Hematopoietic multipotent progenitor cell treated with erythropoietin and hydrocortisone succinate and interleukin-3 and kit ligand, for 6 days (in vitro differentiated cells): ENCODE measurements around the gene HDAC9.

Experiments used
- DNase-seq: peaks from one replicate; pipeline ENCODE4 v3.0.0-alpha.2; 2015

The HDAC9 gene

GRCh38 chr7:18798088-18798906, 302.7 kb downstream of the HDAC9 start:
- no peak for DNase-seq

DNA sequence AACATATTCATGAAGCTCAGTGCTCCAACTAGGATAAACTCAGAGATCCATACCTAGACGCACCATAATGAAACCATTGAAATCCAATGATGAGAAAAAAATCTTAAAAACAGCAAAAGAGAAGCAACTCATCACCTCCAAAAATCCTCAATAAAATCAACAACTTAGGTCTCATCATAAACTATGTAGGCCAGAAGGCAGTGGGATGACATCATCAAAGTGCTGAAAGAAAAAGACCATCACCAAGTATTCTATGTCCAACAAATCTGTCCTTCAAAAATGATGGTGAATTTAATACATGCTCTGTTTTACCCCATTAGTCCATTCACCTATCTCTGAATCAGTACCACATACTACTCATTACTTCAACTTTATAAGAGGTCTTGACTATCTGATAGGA, 304.4 kb downstream of the HDAC9 start:
- DNase-seq, result no peak

GRCh38 chr7:18803923-18804322, 308.4 kb downstream of the HDAC9 start:
- no peak for DNase-seq

GRCh38 chr7:18806177-18806576, 310.6 kb downstream of the HDAC9 start:
- DNase-seq, result no peak

DNA sequence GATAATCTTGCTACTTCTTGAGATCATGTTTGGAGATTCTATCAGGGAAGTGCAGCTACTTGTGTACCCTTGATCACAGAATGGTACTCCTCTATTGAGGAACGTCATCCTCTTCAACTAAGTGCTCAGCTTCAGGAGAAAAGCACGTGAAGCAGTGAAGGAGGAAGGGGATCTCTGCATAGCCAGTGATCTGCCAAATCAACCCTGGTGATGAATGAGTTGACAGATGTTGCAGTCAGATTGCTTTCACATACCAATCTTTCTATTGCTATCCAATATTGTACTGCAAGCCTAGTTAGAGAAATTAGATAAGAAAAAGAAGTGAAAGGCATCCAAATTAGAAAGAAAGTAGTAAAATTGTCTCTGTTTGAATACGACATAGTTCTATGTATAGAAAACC, 312.5 kb downstream of the HDAC9 start:
- no peak for DNase-seq

DNA sequence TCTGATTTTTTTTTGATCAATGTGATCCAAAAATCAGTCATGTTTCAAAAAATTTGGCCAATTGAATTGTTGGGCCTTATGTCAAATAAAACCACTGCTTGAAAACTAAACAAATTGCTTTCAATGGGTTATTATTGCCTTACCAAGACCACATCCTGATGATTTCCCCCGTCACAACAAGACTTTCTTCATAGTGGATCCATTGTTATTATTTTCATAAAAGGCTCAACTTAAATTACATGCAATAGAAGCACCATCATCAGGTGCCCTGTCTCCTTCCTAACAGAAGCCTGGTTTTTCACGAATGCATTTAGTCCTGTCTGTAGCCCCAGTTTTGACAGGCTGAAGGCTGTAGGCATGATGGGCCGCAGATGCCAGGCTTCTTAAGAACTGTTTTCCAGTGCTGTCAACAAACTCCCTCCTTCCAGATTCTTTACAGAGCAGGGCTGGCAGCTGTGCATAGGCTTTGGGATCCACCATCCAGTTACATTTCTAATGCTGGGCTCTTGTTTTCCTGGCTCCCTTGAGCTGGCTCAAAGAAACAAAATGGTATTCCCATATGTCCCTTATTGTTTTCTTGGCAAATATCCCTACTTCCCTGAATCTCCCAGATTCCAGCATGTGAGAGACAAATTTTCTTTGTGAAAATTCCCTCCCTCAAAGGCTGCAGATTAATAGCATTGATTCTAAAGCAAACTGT, 319.9 kb downstream of the HDAC9 start:
- DNase-seq, result no peak

DNA sequence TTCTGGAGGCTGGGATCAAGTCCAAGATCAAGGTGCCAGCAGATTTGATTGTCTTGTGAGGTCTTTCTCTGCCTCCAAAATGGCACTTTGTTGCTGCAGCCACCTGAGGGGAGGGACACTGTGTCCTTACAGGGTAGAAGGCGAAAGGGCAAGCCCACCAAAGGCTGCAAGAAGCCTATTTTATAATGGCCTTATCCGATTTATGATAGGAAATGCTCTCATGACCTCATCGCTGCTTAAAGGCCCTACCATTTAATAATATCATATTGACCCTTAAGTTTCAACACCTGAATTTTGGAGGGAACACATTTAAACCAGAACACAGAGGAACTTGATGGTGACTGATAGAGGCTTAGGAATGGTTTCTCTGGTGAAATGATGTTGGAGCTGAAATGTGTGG, 325.4 kb downstream of the HDAC9 start:
- no peak for DNase-seq

DNA sequence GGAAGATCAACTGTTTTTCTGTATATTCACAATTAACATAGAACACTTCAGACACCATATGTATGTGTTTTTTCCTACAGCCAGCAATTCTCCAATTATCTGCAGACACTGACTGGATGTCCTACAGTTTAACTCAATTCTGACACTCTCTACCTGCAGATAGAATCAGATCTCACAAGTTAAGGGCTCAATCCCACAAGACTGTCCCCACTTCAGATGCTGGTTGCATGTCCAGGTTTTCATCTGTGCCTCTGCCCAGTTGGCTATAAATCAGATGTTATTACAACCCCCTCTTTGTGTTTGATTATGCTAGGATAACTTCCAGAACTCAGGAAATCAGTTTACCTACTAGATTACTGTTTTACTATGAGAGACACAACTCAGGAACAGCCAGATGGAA, 326.0 kb downstream of the HDAC9 start:
- no peak for DNase-seq

- DNase-seq, result no peak
Measured at GRCh38 chr7:18824157-18824556, 328.6 kb downstream of the HDAC9 start.

DNA sequence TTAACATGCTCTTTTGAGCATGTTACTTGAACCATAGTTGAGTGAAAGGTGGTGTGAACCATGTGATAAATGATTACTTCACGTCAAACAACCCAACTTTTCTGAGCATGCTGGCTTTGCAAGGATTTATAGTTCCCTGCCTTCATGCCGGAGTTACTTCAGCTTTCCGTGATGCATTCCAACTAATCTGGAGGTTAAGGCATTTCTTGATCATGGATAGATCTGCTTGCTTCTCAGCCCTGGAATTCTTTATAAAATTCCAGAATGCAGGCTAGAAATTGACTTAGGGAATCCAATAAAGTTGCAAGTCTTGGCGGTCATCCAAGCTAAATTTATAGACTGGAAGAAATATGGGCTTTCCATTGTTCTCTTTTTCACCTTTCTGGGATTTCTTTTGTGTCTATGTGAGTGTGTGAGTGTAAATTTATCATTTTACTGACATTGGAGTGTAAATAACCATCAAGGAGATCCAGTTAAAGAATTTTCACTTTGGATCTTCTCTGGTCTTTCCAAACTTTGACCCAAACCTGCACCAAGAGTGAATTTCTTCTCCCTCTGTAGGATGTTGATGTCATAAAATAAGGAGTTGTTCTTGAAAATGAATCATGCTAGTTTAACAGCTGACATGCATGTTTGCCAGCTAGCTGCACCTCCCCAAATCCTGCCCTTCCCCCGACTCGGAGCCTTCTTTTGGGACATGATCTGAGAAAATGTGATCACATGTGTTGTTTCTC, 332.9 kb downstream of the HDAC9 start:
- DNase-seq, result no peak

DNA sequence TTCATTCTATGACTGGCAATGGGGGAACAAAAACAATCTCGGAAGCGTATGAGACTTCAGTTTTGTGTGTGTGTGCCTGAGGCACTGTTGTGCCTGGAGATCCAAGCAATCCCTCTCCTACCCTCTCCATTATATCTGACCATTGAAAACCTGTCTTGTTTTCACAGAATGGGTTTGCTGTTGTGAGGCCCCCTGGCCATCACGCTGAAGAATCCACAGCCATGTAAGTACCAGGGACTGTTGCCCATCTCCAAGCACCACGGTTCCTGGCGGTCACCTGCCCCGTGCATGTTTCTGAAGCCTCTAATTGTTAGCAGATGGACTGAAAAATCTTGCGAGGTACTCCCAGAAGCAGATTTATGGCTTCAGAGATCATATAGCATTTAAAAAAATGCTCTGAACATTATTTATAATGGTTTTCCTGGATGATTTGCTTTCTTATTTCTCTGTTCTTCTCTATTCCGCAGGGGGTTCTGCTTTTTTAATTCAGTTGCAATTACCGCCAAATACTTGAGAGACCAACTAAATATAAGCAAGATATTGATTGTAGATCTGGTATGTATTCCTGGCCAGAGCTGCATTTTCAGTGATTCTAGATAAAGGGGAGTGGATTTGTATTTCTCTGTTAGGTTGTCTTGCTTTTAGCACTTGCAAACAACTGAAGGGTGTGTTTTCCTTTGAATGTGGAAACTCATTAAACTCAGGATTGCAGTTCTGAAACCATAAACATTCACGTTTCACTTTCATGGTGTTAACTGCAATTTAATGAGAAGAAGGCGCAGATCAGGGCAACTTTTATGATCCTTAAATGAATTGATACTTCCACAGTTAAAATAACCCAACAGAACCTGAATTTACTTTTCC, 333.7 kb downstream of the HDAC9 start:
- no peak for DNase-seq

DNA sequence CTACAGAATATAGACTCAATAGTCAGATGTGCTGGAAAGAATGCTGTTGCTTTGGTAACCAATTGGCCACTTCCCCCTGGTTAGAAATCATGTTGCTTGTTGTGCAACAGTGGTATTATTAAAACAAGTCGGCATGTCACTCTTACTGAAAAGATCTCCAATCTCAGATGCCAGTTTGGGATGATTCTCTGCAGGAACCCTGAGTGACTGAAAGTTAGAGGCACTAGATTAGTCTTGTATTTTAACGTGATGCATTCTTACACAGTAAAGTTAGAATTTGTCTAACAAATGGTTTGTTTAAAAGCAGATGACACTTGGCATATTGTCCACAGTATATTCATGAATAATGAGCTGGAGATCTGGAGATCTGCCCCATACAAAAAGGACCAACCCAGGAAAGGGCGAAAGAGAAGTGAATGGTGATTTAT, 334.3 kb downstream of the HDAC9 start:
- DNase-seq, result no peak

GRCh38 chr7:18831419-18831818, 335.9 kb downstream of the HDAC9 start:
- DNase-seq, result no peak

DNA sequence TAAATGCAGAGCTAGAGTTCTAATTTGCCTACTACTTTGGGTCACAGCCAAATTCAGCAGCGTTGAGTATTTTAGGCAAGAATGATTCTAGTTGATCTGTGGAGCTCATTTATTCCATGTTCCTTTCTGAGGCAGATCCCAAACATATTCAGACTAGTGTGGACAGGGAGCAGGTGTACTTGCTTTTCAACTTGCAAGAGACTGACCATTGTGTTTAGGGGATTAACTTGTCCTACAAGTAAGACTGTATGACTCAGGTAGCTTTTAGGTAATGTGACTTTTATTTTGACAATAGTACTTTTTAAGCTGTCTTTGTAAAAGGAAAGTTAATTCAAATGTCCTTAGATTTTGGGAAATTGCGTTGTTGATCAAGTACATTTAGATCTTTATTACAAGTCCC, 336.4 kb downstream of the HDAC9 start:
- no peak for DNase-seq

DNA sequence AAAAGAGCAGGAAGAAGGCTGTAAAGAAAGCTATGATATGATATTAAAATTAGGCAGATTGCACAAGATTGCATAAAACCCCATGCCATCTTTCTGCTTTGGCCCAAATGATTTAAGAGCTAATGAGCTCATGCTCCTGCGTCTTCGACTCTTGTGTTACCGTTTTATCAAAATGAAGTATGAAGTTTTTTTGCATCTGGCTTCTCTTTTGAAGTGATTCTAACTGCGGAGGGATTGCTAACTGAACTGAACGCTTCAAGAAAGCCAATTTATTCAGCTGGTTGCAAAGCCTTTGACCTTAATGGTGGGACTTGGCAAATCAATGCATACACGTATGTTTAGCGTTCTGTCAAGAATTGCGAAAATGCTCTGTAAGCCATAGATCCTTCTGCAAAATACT, 339.0 kb downstream of the HDAC9 start:
- DNase-seq, result no peak

- no peak for DNase-seq
Measured at GRCh38 chr7:18835001-18835690, 339.6 kb downstream of the HDAC9 start.

DNA sequence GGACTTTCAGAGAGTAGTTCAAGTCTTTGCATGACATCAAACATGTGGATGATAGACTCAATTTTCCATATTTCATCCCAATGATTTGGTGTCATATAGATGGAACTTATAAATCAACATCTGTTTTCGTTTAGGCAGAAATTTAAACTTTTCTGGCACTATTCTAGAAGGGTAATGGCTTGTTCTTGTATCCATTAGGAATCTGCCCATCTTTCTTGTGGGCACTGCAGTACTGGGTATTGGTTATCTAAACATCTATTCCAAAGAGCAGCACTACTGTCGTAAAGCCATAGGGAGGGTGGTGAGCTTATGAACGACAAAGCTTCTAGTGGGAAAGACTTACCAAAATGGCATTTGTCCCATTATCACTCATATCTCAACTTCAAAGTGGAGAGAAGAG, 348.4 kb downstream of the HDAC9 start:
- no peak for DNase-seq

GRCh38 chr7:18844735-18845134, 349.2 kb downstream of the HDAC9 start:
- no peak for DNase-seq

DNA sequence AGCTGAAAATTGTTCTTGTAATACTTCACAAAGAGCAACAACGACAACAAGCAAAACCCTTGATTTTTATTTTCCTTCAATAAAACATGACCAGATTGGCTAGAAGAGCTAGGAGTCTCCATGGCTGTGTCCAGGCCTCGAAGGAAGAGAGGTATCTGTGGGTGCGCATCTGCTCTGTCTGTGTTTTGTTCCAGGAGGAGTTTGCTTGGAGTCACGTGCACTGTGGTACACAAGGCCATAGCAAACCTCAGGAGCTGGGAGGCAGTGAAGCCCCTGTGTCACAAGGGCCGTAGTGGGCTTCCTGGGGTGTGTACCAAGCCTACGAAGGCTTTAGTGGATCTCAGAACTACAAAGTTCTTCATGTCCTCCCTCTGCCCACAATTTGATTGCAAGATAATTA, 350.2 kb downstream of the HDAC9 start:
- no peak for DNase-seq

DNA sequence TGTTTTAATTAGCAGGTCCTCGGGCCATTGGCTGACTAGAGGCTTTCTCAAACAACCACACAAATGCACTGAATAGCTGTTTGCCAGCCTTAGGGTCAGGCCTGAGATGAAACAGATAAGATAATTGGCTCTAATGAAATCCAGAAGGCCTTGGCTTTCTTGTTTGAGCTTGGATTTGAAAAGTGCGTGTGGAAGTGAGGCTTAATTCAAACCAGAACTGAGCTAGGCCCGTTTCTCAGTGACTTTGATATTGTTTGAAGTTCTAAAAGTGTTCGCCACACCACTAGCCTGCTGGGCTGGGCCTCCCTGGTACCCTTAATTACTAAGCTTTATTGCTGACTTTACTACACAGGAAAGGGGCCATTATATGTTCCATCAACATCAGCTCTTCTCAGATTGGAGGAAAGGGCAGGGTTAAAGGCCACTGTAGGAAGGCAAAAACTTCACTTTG, 351.2 kb downstream of the HDAC9 start:
- DNase-seq, result no peak

DNA sequence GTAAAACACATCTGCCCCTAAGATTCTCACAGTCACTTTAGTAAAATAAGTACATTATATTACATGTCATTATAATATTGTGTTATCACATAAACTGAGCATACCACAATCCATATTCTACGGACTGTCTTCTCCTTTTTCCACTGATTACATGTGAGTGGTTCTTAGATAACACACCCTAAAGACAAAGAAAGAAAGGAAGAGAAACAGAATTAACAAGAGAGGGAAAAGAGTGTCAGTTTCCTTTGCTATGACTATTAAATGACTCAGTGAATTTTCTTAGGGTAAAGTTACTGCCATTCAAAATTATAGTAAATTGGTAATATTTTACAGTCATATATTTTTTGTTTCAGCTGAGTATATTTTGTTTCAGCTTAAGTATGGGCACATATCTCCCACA, 353.6 kb downstream of the HDAC9 start:
- DNase-seq, result peak; percentile 9

DNA sequence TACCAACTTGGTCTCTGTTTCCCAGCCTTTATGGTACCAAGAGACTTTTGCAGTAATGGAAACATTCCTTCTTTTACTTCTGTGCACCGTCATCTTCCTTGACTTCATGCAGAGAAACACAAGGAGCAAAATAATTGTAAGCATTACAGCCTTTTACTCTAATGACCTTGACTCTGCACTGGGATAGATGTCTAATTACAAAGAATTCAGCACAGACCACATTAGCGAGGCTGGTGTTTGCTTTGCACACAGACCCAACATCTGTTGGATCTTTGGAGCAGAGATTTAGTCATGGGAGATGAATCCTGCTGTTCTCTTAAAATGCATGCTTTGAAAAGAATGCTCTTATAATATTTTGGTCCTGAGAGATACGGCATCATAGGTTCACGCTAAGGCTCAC, 360.2 kb downstream of the HDAC9 start:
- no peak for DNase-seq
